SKM-1 (cell line): Measurements from ENCODE around the gene GPR108.
A peak's percentile ranks its signal among the peaks of the same experiment; 100 is the strongest.
"Not testable (repeated sequence)": the region's sequence is repeated elsewhere in the genome, so short reads cannot be mapped to it uniquely, and the experiment has no call there.

ENCODE experiments used
- DNase-seq: peaks from one replicate; lab custom pipeline; 2025; ENCODE audit not compliant: unreplicated experiment; lab: John Stamatoyannopoulos, UW

GPR108 gene

GRCh38 chr19:6737284-6737872 is at the start of gene GPR108:
TSS of gene GPR108 (minus strand) at chr19:6737580. CDS start at chr19:6737576, 4 bp downstream.
- DNase-seq = peak; percentile 100

- DNase-seq = no peak
Observed at GRCh38 chr19:6779206-6779605, 41.8 kb upstream of the GPR108 start.

GRCh38 chr19:6778386-6778785 is 41.0 kb upstream of the GPR108 start:
- no peak for DNase-seq

- DNase-seq = no peak
Observed at GRCh38 chr19:6777434-6777833, 40.1 kb upstream of the GPR108 start.

GRCh38 chr19:6776999-6777398 is 39.6 kb upstream of the GPR108 start:
- no peak for DNase-seq

- DNase-seq = not testable (repeated sequence)
Observed at GRCh38 chr19:6776045-6776444, 38.7 kb upstream of the GPR108 start.

GRCh38 chr19:6774821-6775707 is 37.7 kb upstream of the GPR108 start:
- peak; percentile 32 for DNase-seq

- DNase-seq = peak; percentile 83
Observed at GRCh38 chr19:6773323-6773931, 36.0 kb upstream of the GPR108 start.

GRCh38 chr19:6772866-6773322 is 35.5 kb upstream of the GPR108 start:
- no peak for DNase-seq

GRCh38 chr19:6772028-6772865 is 34.9 kb upstream of the GPR108 start, which contains the start of gene VAV1:
TSS of gene VAV1 (plus strand) at chr19:6772708. CDS start at chr19:6772808, 100 bp downstream.
- DNase-seq = peak; percentile 94

- DNase-seq = not testable (repeated sequence)
Observed at GRCh38 chr19:6771648-6772027, 34.3 kb upstream of the GPR108 start.

GRCh38 chr19:6769006-6769619 is 31.7 kb upstream of the GPR108 start:
- DNase-seq = peak; percentile 26

- no peak for DNase-seq
Observed at GRCh38 chr19:6768236-6768785, 30.9 kb upstream of the GPR108 start.

- peak; percentile 70 for DNase-seq
Observed at GRCh38 chr19:6767357-6768235, 30.2 kb upstream of the GPR108 start, which contains the start of gene SH2D3A. TSS of gene SH2D3A (minus strand) at chr19:6767435. CDS start at chr19:6763748, 3,687 bp downstream.

- DNase-seq = no peak
Observed at GRCh38 chr19:6767081-6767356, 29.6 kb upstream of the GPR108 start.

GRCh38 chr19:6766357-6767080 is 29.1 kb upstream of the GPR108 start:
- no peak for DNase-seq

GRCh38 chr19:6765738-6766356 is 28.5 kb upstream of the GPR108 start:
- no peak for DNase-seq

- DNase-seq = not testable (repeated sequence)
Observed at GRCh38 chr19:6762253-6762797, 24.9 kb upstream of the GPR108 start.
